Measurements from ENCODE around the gene RAB11FIP3. TPM values are rescaled to one million over a fixed set of nuclear protein-coding genes. Genes with fewer than 3 reads are reported as not detected.
"Not testable (repeated sequence)": the region's sequence is repeated elsewhere in the genome, so short reads cannot be mapped to it uniquely, and the experiment has no call there.

RAB11FIP3 gene
- total RNA-seq, 2 experiments from 2014 or later = 25.9 to 32.1 TPM

DNA sequence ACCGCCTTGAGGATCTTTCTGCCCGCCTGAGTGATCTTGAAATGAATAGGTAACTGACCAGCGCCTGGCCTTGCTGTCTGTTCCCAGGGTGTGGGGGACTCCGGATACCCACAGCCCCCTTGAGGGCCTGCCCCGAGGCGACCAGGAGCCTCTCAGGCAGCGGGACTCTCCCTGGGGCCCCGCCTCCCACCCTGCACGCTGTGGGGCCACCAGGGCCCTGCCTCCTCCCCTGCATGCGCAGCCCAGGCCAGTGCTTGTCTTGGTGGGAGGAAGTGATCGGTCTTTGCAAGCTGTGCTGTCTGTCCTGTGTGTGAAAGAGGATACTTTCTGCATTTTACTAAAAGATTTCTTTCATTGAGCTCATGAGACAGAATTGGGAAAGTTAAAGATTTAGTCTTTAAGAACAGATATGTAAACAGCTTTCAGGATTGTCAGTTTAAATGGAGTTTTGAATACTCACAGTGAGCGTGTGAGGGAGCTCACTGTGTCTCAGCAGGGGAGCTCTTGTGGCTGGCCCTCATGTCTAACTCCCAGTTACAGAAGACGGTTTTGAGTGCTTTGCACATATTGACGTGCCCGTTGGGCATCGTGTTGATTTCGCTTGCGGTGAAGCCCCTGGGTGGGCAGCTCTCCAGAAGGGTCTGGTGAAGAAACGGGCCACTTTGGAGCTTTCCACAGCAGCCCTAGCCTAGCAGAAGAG, 65.9 kb downstream of the RAB11FIP3 start:
- ATAC-seq (no peak), DNase-seq (no peak)
- Mint-ChIP-seq H3K27me3 (no peaks in the 10 kb centered on the region), H3K9me3 (ENCODE audit: low read depth) (no peaks in the 10 kb centered on the region), H3K4me1 (peaks cover 9% of the 10 kb centered on the region), H3K27ac (no peak overlapping the region), H3K36me3 (no peaks in the 10 kb centered on the region), H3K4me3 (no peak overlapping the region)
- CTCF ChIA-PET = interaction anchor here (0.9 kb wide), 1 partner anchor 15 kb away, joined by 3 read pairs; no protein-coding TSS in a partner anchor

DNA sequence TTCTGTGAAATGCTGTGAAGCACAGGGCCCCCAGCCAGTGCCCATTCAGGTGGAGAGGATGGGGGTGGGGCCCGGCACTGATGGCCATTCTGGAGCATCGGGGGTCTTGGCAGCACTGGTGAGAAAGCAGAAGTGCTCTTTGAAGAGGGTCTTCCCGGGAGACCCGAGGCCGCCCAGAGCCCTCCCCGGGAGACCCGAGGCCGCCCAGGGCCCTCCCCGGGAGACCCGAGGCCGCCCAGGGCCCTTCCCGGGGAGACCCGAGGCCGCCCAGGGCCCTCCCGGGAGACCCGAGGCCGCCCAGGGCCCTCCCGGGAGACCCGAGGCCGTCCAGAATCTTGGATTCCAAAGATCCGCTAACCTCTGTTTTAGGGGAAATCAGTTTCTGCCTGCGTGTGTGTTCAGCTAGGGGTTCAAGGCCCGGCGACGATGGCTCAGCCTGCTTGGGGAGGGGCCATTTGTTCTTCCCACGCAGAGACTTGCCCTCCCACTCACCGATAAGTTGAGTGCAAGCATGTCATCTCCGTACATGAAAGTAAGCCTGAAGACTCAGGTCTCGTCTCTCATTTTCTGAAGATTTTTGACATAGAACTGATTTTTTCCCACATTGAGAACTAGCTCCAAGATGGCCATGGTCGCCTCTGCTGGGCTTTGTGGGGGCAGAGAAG, 66.9 kb downstream of the RAB11FIP3 start:
- H3K36me3 Mint-ChIP-seq = no peaks in the 10 kb centered on the region
- ATAC-seq (no peak), DNase-seq (no peak)
- no peak overlapping the region for H3K4me3 Mint-ChIP-seq
- no peak overlapping the region for H3K27ac Mint-ChIP-seq
- H3K9me3 Mint-ChIP-seq (ENCODE audit: low read depth) = no peaks in the 10 kb centered on the region
- H3K4me1 Mint-ChIP-seq = peaks cover 9% of the 10 kb centered on the region
- H3K27me3 Mint-ChIP-seq = no peaks in the 10 kb centered on the region
- CTCF ChIA-PET = no interaction called here

DNA sequence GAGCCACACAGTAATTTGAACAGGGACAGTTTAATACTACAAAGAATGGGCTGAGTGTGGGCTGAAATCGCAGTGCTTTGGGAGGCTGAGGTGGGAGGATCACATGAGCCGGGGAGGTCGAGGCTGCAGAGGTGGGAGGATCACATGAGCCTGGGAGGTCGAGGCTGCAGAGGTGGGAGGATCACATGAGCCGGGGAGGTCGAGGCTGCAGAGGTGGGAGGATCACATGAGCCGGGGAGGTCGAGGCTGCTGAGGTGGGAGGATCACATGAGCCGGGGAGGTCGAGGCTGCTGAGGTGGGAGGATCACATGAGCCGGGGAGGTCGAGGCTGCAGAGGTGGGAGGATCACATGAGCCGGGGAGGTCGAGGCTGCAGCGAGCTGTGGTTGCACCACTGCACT, 69.2 kb downstream of the RAB11FIP3 start:
- not testable (repeated sequence) for H3K27me3 Mint-ChIP-seq; H3K4me3 Mint-ChIP-seq; ATAC-seq; H3K36me3 Mint-ChIP-seq; H3K9me3 Mint-ChIP-seq (ENCODE audit: low read depth); DNase-seq; H3K4me1 Mint-ChIP-seq; H3K27ac Mint-ChIP-seq
- CTCF ChIA-PET = interaction anchor here (1.2 to 1.6 kb wide), 2 partner anchors 91 to 93 kb away, joined by 3 to 4 read pairs; partner anchors contain the start of gene DECR2

DNA sequence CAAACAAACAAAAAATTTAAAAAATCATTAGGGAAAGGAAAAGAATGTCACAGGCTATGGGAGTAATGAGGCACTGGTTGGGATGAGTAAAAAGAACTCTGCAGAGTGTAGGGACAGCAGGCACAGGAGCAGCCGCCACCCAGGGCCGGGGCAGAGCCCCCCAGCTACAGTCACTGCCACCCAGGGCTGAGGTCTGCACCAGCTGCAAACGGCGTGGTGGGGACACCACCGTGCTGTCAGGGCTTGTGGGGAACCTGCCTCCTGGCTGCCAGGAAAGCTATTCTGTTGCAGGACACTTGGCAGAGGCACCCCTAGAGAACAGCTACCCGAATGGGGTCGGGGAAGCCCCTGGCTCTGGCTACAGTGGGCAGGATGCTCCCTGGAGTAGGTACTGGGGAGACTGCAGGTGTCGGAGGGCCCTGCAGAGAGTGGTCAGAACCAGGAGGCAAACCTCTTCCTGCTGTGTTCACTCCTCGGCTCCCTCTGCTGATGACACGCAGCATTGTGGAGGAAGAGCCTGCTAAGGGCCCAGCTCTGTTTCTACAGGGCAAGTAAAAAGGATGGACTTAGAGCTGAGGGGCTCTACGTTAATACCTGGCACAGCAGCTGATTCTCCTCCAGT, 69.8 kb downstream of the RAB11FIP3 start:
- peak; percentile 85 for ATAC-seq
- H3K36me3 Mint-ChIP-seq = no peaks in the 10 kb centered on the region

DNA sequence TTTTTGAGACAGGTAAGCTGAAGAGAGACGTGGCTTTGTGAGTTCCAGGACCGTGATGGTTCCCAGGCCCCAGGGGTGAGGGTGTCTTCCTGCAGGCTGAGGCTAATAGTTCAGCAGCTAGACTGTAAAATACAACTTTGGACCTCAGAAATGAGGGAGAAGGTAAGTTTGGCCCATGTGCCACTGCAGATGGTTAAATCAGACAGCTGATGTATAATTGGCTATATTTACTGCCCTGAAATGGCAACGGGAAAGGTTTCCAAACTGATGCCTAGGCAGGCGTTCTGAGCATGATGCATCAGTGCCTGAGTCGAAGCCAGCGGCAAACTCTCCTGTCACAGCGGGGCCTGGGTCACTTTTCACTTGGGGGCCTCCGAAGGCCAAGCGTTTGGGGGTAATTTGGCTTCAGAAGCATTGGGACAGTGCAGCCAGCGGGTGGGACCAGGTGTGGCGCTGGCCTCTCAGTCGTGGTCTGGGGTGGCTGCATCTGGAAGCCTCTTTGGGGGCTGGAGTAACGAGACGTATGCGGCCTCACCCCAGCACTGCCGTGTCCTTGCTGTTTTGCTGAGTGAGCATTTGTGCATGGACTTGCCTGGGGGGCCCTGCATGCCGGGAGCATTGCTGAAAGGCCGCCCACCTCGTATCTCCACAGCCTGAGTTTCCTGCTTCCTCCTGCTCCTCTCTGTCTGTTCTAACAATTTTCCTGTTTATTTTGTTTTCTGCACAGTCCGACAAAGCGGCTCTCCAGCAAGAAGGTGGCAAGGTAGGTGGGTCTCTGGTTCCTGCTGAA, 70.8 kb downstream of the RAB11FIP3 start:
- ATAC-seq = no peak
- peaks cover 9% of the 10 kb centered on the region for H3K4me1 Mint-ChIP-seq
- H3K4me3 Mint-ChIP-seq = no peak overlapping the region

More for the DNA sequence above, 69.8 kb downstream of the RAB11FIP3 start:
- CTCF ChIA-PET = interaction anchor here (0.6 to 1.6 kb wide), 4 partner anchors 92 to 113 kb away, joined by 3 to 4 read pairs (median 3); partner anchors contain the start of gene DECR2
- H3K27ac Mint-ChIP-seq = no peak overlapping the region
- H3K9me3 Mint-ChIP-seq (ENCODE audit: low read depth) = no peaks in the 10 kb centered on the region
- no peak overlapping the region for H3K4me3 Mint-ChIP-seq
- H3K4me1 Mint-ChIP-seq = peaks cover 9% of the 10 kb centered on the region
- DNase-seq = peak; percentile 69
- H3K27me3 Mint-ChIP-seq = no peaks in the 10 kb centered on the region

DNA sequence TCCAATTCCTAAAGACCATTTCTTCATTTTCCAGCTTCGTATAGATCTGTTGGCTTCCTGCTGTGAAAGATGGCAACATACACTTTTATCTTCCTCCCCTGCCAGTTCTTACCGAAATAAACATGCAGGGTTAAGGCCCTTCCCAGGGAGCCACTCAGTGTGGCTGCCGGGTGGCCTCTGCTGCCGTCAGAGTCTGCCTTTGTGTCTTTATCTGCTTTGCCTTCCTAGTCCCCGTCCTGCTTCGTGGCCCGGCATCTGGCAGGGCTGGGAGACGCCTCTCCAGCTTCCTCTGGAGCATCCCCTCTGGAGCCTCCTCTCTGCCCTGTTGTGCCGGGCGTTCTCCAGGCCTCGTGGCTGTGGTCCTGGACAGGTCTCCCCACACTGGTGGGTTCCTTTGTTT, 71.8 kb downstream of the RAB11FIP3 start:
- Mint-ChIP-seq H3K27me3 (no peaks in the 10 kb centered on the region), H3K27ac (no peak overlapping the region), H3K4me1 (peaks cover 9% of the 10 kb centered on the region), H3K9me3 (ENCODE audit: low read depth) (no peaks in the 10 kb centered on the region), H3K36me3 (no peaks in the 10 kb centered on the region), H3K4me3 (no peak overlapping the region)
- DNase-seq (no peak), ATAC-seq (no peak)
- CTCF ChIA-PET = no interaction called here

More for the DNA sequence above, 70.8 kb downstream of the RAB11FIP3 start:
- Mint-ChIP-seq H3K27me3 (no peaks in the 10 kb centered on the region), H3K9me3 (ENCODE audit: low read depth) (no peaks in the 10 kb centered on the region), H3K36me3 (no peaks in the 10 kb centered on the region), H3K27ac (no peak overlapping the region)
- DNase-seq = no peak
- CTCF ChIA-PET = interaction anchor here (1.1 to 1.6 kb wide), 3 partner anchors 93 to 114 kb away, joined by 3 to 4 read pairs (median 3); partner anchors contain the start of gene DECR2

DNA sequence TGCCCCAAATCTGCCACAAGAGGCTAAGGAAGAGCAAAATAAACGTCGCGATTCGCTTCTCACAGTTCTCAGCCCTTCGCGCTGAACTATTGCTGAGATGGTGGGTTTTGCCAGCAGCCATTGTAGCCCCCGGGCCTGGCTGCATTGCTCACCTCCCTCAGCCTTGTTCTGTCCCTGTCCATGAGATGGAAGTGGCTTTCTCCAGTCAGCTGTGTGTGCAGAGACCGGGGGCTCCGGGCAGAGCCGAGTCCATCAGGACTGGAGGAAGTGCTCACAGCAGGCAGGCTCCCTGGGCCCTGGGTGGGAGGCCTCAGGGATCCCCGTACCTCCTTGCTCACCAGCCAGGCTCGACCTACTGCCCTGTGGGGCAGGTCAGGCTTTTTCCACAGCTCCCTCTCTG, 74.5 kb downstream of the RAB11FIP3 start:
- Mint-ChIP-seq H3K9me3 (ENCODE audit: low read depth) (no peaks in the 10 kb centered on the region), H3K27ac (no peak overlapping the region), H3K27me3 (no peaks in the 10 kb centered on the region), H3K4me1 (peaks cover 6% of the 10 kb centered on the region), H3K36me3 (no peaks in the 10 kb centered on the region), H3K4me3 (no peak overlapping the region)
- DNase-seq (no peak), ATAC-seq (no peak)
- CTCF ChIA-PET = no interaction called here

DNA sequence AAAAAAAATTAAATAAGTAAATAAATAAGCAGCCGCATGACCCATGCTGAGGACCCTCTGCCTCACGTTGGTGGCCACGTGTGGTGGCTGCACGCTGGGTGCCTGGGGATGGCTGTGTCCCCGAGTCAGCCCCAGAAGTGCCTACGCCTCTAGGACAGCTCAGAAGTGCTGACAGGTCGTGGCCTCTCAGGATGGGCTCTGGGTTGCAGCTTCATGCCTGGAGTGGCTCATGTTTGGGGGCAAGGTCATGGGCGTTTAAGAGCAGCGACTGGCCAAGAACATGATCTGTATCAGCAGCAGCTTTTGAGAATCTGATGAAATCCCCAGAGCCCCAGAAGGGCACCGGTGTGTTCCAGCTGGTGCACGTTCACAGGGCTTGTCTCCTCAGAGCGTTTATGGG, 75.3 kb downstream of the RAB11FIP3 start:
- DNase-seq (no peak), ATAC-seq (no peak)
- Mint-ChIP-seq H3K4me3 (no peak overlapping the region), H3K36me3 (no peaks in the 10 kb centered on the region), H3K9me3 (ENCODE audit: low read depth) (no peaks in the 10 kb centered on the region), H3K4me1 (no peaks in the 10 kb centered on the region), H3K27me3 (no peaks in the 10 kb centered on the region), H3K27ac (no peak overlapping the region)
- CTCF ChIA-PET = interaction anchor here (0.7 kb wide), 1 partner anchor 219 kb away, joined by 6 read pairs; no protein-coding TSS in a partner anchor

DNA sequence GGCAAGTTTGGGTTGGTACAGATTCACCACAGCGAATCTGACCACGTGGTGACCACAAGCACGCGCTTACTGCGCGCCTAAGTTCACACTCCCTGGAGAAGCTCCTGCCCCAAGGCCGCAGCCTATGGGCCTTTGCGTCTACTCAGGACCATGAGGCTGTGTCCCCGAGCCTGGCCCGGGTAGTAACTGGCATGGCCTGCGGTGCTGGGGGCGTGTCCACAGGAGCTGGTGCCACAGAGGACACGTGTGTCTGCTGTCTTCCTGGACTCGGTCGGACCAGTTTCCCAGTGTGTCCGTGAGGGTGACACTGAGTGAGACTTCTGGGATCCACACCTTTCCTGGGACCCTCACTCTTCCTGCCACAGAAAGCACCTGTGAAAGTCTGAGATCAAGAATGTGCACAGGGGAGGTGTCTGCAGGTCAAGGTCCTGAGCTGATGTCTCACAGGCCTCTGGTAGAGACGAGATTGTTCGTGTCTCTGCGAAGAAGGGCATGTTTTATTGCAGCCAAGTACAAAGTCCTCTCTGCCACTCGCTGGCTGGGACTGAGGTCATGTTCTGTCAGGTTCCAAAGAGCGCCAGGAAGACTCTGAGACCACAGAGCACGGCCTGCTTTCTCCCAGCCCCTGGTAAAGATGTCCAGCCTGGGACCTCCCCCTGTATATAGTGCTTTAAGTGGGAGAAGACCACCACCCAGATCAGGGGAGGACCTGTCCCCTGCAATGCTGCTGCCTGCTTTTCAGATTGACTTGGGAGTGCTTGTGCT, 76.9 kb downstream of the RAB11FIP3 start:
- ATAC-seq = no peak
- Mint-ChIP-seq H3K4me3 (no peak overlapping the region), H3K27ac (no peak overlapping the region), H3K36me3 (no peaks in the 10 kb centered on the region), H3K4me1 (no peaks in the 10 kb centered on the region), H3K27me3 (no peaks in the 10 kb centered on the region), H3K9me3 (ENCODE audit: low read depth) (no peaks in the 10 kb centered on the region)
- DNase-seq = no peak
- CTCF ChIA-PET = interaction anchor here (0.6 to 1.5 kb wide), 2 partner anchors 15 to 30 kb away, joined by 3 read pairs; no protein-coding TSS in a partner anchor

DNA sequence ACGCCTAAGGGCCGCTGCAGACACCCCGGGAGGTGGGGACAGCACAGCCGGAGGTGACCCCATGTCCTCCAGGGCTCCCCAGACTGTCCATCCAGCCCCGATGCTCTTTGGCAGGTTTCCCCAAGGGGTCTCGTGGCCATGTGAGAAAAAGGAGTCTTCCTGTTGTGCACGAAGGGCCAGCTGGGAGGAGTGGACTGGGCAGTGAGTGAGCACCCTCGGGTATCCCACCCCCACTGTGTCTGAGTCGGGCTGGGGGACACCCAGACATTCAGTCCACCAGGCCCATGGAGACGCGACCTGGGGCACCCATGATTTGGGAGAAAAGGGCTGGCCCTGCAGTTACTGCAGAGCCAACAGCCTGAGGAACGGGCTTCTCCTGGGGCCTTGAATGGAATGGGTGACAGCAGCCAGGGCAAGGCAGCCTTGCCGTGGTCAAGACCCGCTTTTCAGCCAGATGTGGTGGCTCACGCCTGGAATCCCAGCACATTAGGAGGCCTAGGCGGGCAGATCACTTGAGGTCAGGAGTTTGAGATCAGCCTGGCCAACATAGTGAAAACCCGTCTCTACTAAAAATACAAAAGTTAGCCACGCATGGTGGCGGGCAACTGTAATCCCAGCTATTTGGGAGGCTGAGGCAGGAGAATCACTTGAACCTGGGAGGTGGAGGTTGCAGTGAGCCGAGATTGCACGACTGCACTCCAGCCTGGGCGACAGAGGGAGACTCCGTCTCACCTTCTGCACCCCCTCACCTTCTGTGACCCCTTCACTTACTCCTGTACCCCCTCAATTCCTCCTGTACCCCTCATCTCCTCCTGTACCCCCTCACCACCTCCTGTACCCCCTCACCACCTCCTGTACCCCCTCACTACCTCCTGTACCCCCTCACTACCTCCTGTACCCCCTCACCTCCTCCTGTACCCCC, 78.0 kb downstream of the RAB11FIP3 start:
- Mint-ChIP-seq H3K9me3 (ENCODE audit: low read depth) (no peaks in the 10 kb centered on the region), H3K27me3 (no peaks in the 10 kb centered on the region), H3K4me3 (no peak overlapping the region), H3K4me1 (no peaks in the 10 kb centered on the region), H3K27ac (no peak overlapping the region), H3K36me3 (no peaks in the 10 kb centered on the region)
- CTCF ChIA-PET = interaction anchor here (1.5 kb wide), 1 partner anchor 16 kb away, joined by 3 read pairs; no protein-coding TSS in a partner anchor
- ATAC-seq = no peak
- no peak for DNase-seq

DNA sequence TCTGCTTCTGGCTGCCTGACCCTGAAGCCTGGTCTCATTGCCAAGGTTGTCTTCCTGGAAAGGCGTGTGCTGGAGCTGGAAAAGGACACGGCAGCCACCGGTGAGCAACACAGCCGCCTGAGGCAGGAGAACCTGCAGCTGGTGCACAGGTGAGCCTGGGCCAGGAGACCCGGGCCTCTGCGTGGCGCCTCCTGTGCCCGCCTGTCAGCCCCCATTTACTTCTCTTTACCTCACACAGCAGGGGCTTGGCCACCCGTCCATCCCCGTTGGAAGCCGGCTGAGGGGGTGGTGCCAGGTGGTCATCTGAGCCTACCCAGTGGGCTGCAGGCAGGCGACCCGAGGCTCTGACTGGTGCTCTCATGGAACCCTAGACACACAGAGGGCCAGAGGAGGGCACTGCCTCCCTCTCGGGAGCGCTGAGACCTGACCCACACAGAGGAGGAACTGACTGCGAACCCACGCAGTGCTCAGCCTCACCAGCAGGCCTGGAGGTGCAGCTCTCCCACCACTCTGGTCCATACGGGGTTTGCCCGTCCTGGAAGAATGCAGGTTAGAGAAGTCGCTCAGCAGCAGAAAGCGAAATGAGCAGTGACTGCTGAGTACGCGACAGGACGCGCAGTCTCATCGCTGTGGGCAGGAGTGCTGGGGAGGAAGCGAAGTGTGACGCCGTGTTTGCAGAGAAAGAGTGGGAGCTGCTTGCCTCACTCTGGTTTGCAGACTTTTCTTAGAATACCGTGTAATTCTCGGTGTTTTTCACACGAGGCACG, 80.2 kb downstream of the RAB11FIP3 start:
- Mint-ChIP-seq H3K27me3 (no peaks in the 10 kb centered on the region), H3K9me3 (ENCODE audit: low read depth) (no peaks in the 10 kb centered on the region), H3K36me3 (no peaks in the 10 kb centered on the region), H3K4me3 (no peak overlapping the region), H3K4me1 (peaks cover 5% of the 10 kb centered on the region), H3K27ac (no peak overlapping the region)
- DNase-seq (no peak), ATAC-seq (no peak)
- CTCF ChIA-PET = no interaction called here
